Measurements from ENCODE around the gene EOMES.

Gene EOMES

GRCh38 chr3:27685474-27685873 lies 36.6 kb downstream of the EOMES start:
- Mint-ChIP-seq H3K36me3 (ENCODE audit: insufficient read depth) (peaks cover 9% of the 10 kb centered on the region), H3K27me3 (no peaks in the 10 kb centered on the region), H3K27ac (no peak overlapping the region), H3K4me1 (ENCODE audit: low read depth in 2 of 2) (peaks cover 5 to 6% of the 10 kb centered on the region in 2 donors), H3K4me3 (no peak overlapping the region), H3K9me3 (peaks cover 1 to 2% of the 10 kb centered on the region in 2 donors)
- no peak for DNase-seq
- ATAC-seq (replicated peaks), result no peak

- DNase-seq (no peak), ATAC-seq (replicated peaks) (no peak)
- Mint-ChIP-seq H3K4me3 (no peak overlapping the region), H3K27me3 (no peaks in the 10 kb centered on the region), H3K36me3 (ENCODE audit: insufficient read depth) (peaks cover 9% of the 10 kb centered on the region), H3K4me1 (ENCODE audit: low read depth in 2 of 2) (peaks cover 5 to 6% of the 10 kb centered on the region in 2 donors), H3K27ac (no peak overlapping the region), H3K9me3 (no peaks in the 10 kb centered on the region)
These were observed 37.8 kb downstream of the EOMES start for GRCh38 chr3:27684302-27684701.

GRCh38 chr3:27681249-27681748 lies 40.8 kb downstream of the EOMES start:
- peak overlapping the region; percentile 54 to 57 for H3K4me3 Mint-ChIP-seq
- peak; percentile 29 to 38 (median 35) for DNase-seq
- peaks cover 9% of the 10 kb centered on the region for H3K36me3 Mint-ChIP-seq (ENCODE audit: insufficient read depth)
- H3K4me1 Mint-ChIP-seq (ENCODE audit: low read depth in 2 of 2), result peaks cover 5 to 6% of the 10 kb centered on the region in 2 donors
- peak overlapping the region; percentile 67 to 78 for H3K27ac Mint-ChIP-seq
- H3K9me3 Mint-ChIP-seq, result no peaks in the 10 kb centered on the region
- peak; percentile 90 for ATAC-seq (replicated peaks)
- no peaks in the 10 kb centered on the region for H3K27me3 Mint-ChIP-seq

GRCh38 chr3:27680517-27681246 lies 41.4 kb downstream of the EOMES start:
- Mint-ChIP-seq H3K27me3 (no peaks in the 10 kb centered on the region), H3K4me3 (peak overlapping the region; percentile 54 to 57), H3K27ac (peak overlapping the region; percentile 67 to 78), H3K4me1 (ENCODE audit: low read depth in 2 of 2) (peaks cover 5 to 6% of the 10 kb centered on the region in 2 donors), H3K36me3 (ENCODE audit: insufficient read depth) (peaks cover 6% of the 10 kb centered on the region), H3K9me3 (no peaks in the 10 kb centered on the region)
- DNase-seq (no peak), ATAC-seq (replicated peaks) (peak; percentile 7)

GRCh38 chr3:27679691-27680090 lies 42.4 kb downstream of the EOMES start:
- Mint-ChIP-seq H3K27ac (no peak overlapping the region), H3K9me3 (no peaks in the 10 kb centered on the region), H3K27me3 (no peaks in the 10 kb centered on the region)

GRCh38 chr3:27678234-27678633 lies 43.9 kb downstream of the EOMES start:
- Mint-ChIP-seq H3K4me3 (no peak overlapping the region), H3K4me1 (ENCODE audit: low read depth in 2 of 2) (peaks cover 5 to 6% of the 10 kb centered on the region in 2 donors), H3K36me3 (ENCODE audit: insufficient read depth) (peaks cover 6% of the 10 kb centered on the region), H3K9me3 (no peaks in the 10 kb centered on the region), H3K27me3 (no peaks in the 10 kb centered on the region), H3K27ac (no peak overlapping the region)
- DNase-seq, result no peak
- ATAC-seq (replicated peaks), result no peak

More at GRCh38 chr3:27679691-27680090, 42.4 kb downstream of the EOMES start:
- no peak for ATAC-seq (replicated peaks)
- Mint-ChIP-seq H3K4me3 (no peak overlapping the region), H3K36me3 (ENCODE audit: insufficient read depth) (peaks cover 6% of the 10 kb centered on the region), H3K4me1 (ENCODE audit: low read depth in 2 of 2) (peaks cover 5 to 6% of the 10 kb centered on the region in 2 donors)
- DNase-seq, result no peak

GRCh38 chr3:27677565-27677964 lies 44.6 kb downstream of the EOMES start:
- ATAC-seq (replicated peaks) (no peak), DNase-seq (no peak)
- H3K4me3 Mint-ChIP-seq, result no peak overlapping the region
- peaks cover 5 to 6% of the 10 kb centered on the region in 2 donors for H3K4me1 Mint-ChIP-seq (ENCODE audit: low read depth in 2 of 2)
- H3K27me3 Mint-ChIP-seq, result no peaks in the 10 kb centered on the region
- H3K36me3 Mint-ChIP-seq (ENCODE audit: insufficient read depth), result peaks cover 6% of the 10 kb centered on the region
- H3K9me3 Mint-ChIP-seq, result no peaks in the 10 kb centered on the region
- no peak overlapping the region for H3K27ac Mint-ChIP-seq

GRCh38 chr3:27675287-27675686 lies 46.8 kb downstream of the EOMES start:
- no peaks in the 10 kb centered on the region for H3K27me3 Mint-ChIP-seq
- H3K4me3 Mint-ChIP-seq, result no peak overlapping the region
- ATAC-seq (replicated peaks), result no peak
- H3K27ac Mint-ChIP-seq, result no peak overlapping the region
- H3K4me1 Mint-ChIP-seq (ENCODE audit: low read depth in 2 of 2), result no peaks in the 10 kb centered on the region
- H3K9me3 Mint-ChIP-seq, result no peaks in the 10 kb centered on the region
- H3K36me3 Mint-ChIP-seq (ENCODE audit: insufficient read depth), result no peaks in the 10 kb centered on the region
- DNase-seq, result no peak

- Mint-ChIP-seq H3K4me3 (no peak overlapping the region), H3K4me1 (ENCODE audit: low read depth in 2 of 2) (no peaks in the 10 kb centered on the region), H3K9me3 (no peaks in the 10 kb centered on the region), H3K27ac (no peak overlapping the region), H3K36me3 (ENCODE audit: insufficient read depth) (no peaks in the 10 kb centered on the region), H3K27me3 (no peaks in the 10 kb centered on the region)
- DNase-seq (no peak), ATAC-seq (replicated peaks) (no peak)
These were observed 48.4 kb downstream of the EOMES start for GRCh38 chr3:27673701-27674100.

- H3K27me3 Mint-ChIP-seq, result no peaks in the 10 kb centered on the region
- DNase-seq (no peak), ATAC-seq (replicated peaks) (no peak)
- H3K9me3 Mint-ChIP-seq, result no peaks in the 10 kb centered on the region
- H3K4me3 Mint-ChIP-seq, result no peak overlapping the region
- H3K27ac Mint-ChIP-seq, result no peak overlapping the region
- peaks cover 6 to 7% of the 10 kb centered on the region in 2 donors for H3K4me1 Mint-ChIP-seq (ENCODE audit: low read depth in 2 of 2)
- peaks cover 2% of the 10 kb centered on the region for H3K36me3 Mint-ChIP-seq (ENCODE audit: insufficient read depth)
These were observed 51.0 kb downstream of the EOMES start for GRCh38 chr3:27671101-27671500.

- ATAC-seq (replicated peaks) (no peak), DNase-seq (no peak)
- no peak overlapping the region for H3K4me3 Mint-ChIP-seq
- no peaks in the 10 kb centered on the region for H3K27me3 Mint-ChIP-seq
- H3K27ac Mint-ChIP-seq, result no peak overlapping the region
- peaks cover 6 to 7% of the 10 kb centered on the region in 2 donors for H3K4me1 Mint-ChIP-seq (ENCODE audit: low read depth in 2 of 2)
- H3K9me3 Mint-ChIP-seq, result no peaks in the 10 kb centered on the region
- peaks cover 2% of the 10 kb centered on the region for H3K36me3 Mint-ChIP-seq (ENCODE audit: insufficient read depth)
These were observed 51.5 kb downstream of the EOMES start for GRCh38 chr3:27670619-27671018.

- no peak for ATAC-seq (replicated peaks)
- no peak for DNase-seq
- no peak overlapping the region for H3K27ac Mint-ChIP-seq
These were observed 52.5 kb downstream of the EOMES start for GRCh38 chr3:27669591-27669990.

GRCh38 chr3:27667751-27668150 lies 54.4 kb downstream of the EOMES start:
- Mint-ChIP-seq H3K4me3 (no peak overlapping the region), H3K4me1 (ENCODE audit: low read depth in 2 of 2) (peaks cover 6 to 7% of the 10 kb centered on the region in 2 donors), H3K36me3 (ENCODE audit: insufficient read depth) (peaks cover 6% of the 10 kb centered on the region), H3K27ac (no peak overlapping the region), H3K27me3 (no peaks in the 10 kb centered on the region), H3K9me3 (no peaks in the 10 kb centered on the region)
- no peak for ATAC-seq (replicated peaks)
- DNase-seq, result no peak

More at GRCh38 chr3:27669591-27669990, 52.5 kb downstream of the EOMES start:
- Mint-ChIP-seq H3K36me3 (ENCODE audit: insufficient read depth) (peaks cover 2% of the 10 kb centered on the region), H3K9me3 (no peaks in the 10 kb centered on the region), H3K4me3 (no peak overlapping the region), H3K4me1 (ENCODE audit: low read depth in 2 of 2) (peaks cover 6 to 7% of the 10 kb centered on the region in 2 donors), H3K27me3 (no peaks in the 10 kb centered on the region)

- H3K27me3 Mint-ChIP-seq, result no peaks in the 10 kb centered on the region
- DNase-seq, result no peak
- peak overlapping the region; percentile 49 to 66 for H3K27ac Mint-ChIP-seq
- H3K9me3 Mint-ChIP-seq, result no peaks in the 10 kb centered on the region
- no peak for ATAC-seq (replicated peaks)
- no peak overlapping the region for H3K4me3 Mint-ChIP-seq
- peaks cover 6% of the 10 kb centered on the region for H3K36me3 Mint-ChIP-seq (ENCODE audit: insufficient read depth)
- peaks cover 6 to 7% of the 10 kb centered on the region in 2 donors for H3K4me1 Mint-ChIP-seq (ENCODE audit: low read depth in 2 of 2)
These were observed 55.4 kb downstream of the EOMES start for GRCh38 chr3:27666708-27667107.

All from effector memory CD8-positive, alpha-beta T cell (primary cell).